HL-60/S4 (cell line): ENCODE results near the gene PROK1.

Experiments
- in situ Hi-C: fragments of 300-500 bp; cut with MboI; formaldehyde crosslinking; loops from 2 replicates; pipeline ENCODE4 v1.14.3; 2022; ENCODE audit warnings: low sequenced_read_pairs

The PROK1 gene

GRCh38 chr1:110484801-110485200, 33.9 kb downstream of the PROK1 start:
- in situ Hi-C loops = no loop called here

GRCh38 chr1:110485725-110486124, 34.8 kb downstream of the PROK1 start:
- in situ Hi-C loops = no loop called here

- in situ Hi-C loops = no loop called here
Measured at GRCh38 chr1:110487726-110488125, 36.8 kb downstream of the PROK1 start.

GRCh38 chr1:110488161-110488560, 37.2 kb downstream of the PROK1 start:
- in situ Hi-C loops = no loop called here

GRCh38 chr1:110488867-110489266, 37.9 kb downstream of the PROK1 start:
- in situ Hi-C loops = no loop called here

- in situ Hi-C loops = no loop called here
Measured at GRCh38 chr1:110489406-110489805, 38.5 kb downstream of the PROK1 start.

GRCh38 chr1:110489973-110490542, 39.1 kb downstream of the PROK1 start:
- in situ Hi-C loops = no loop called here

GRCh38 chr1:110490791-110491451, 40.0 kb downstream of the PROK1 start:
- in situ Hi-C loops = no loop called here

- in situ Hi-C loops = no loop called here
Measured at GRCh38 chr1:110492573-110492972, 41.6 kb downstream of the PROK1 start.

- in situ Hi-C loops = no loop called here
Measured at GRCh38 chr1:110493059-110493699, 42.2 kb downstream of the PROK1 start.

- in situ Hi-C loops = no loop called here
Measured at GRCh38 chr1:110494036-110494435, 43.1 kb downstream of the PROK1 start.

GRCh38 chr1:110494522-110495406, 43.8 kb downstream of the PROK1 start:
- in situ Hi-C loops = no loop called here

- in situ Hi-C loops = no loop called here
Measured at GRCh38 chr1:110495926-110496600, 45.1 kb downstream of the PROK1 start.

GRCh38 chr1:110498270-110498669, 47.3 kb downstream of the PROK1 start:
- in situ Hi-C loops = no loop called here

- in situ Hi-C loops = no loop called here
Measured at GRCh38 chr1:110501488-110502132, 50.7 kb downstream of the PROK1 start.

- in situ Hi-C loops = no loop called here
Measured at GRCh38 chr1:110502402-110503151, 51.6 kb downstream of the PROK1 start.

- in situ Hi-C loops = no loop called here
Measured at GRCh38 chr1:110503471-110503870, 52.5 kb downstream of the PROK1 start.

- in situ Hi-C loops = no loop called here
Measured at GRCh38 chr1:110504226-110504625, 53.3 kb downstream of the PROK1 start.

- in situ Hi-C loops = no loop called here
Measured at GRCh38 chr1:110505596-110505995, 54.6 kb downstream of the PROK1 start.

GRCh38 chr1:110506541-110506940, 55.6 kb downstream of the PROK1 start:
- in situ Hi-C loops = no loop called here
